ENCODE data around the gene TAF1C.

Gene TAF1C

GRCh38 chr16:84183911-84184591 lies 2.8 kb downstream of the TAF1C start:
- DNase-seq (ENCODE audit: low read depth): no peak

- DNase-seq (ENCODE audit: low read depth): no peak
Observed at GRCh38 chr16:84183572-84183875, 3.3 kb downstream of the TAF1C start.

- no peak for DNase-seq (ENCODE audit: low read depth)
Observed at GRCh38 chr16:84182680-84183571, 3.9 kb downstream of the TAF1C start.

GRCh38 chr16:84182104-84182503 lies 4.8 kb downstream of the TAF1C start:
- DNase-seq (ENCODE audit: low read depth): no peak

GRCh38 chr16:84181144-84181915 lies 5.5 kb downstream of the TAF1C start:
- DNase-seq (ENCODE audit: low read depth): no peak

GRCh38 chr16:84180519-84181140 lies 6.2 kb downstream of the TAF1C start:
- no peak for DNase-seq (ENCODE audit: low read depth)

GRCh38 chr16:84179612-84180320 lies 7.1 kb downstream of the TAF1C start:
- DNase-seq (ENCODE audit: low read depth): no peak

GRCh38 chr16:84178892-84179611 lies 7.8 kb downstream of the TAF1C start:
- no peak for DNase-seq (ENCODE audit: low read depth)

GRCh38 chr16:84178146-84178765 lies 8.6 kb downstream of the TAF1C start:
- no peak for DNase-seq (ENCODE audit: low read depth)

- no peak for DNase-seq (ENCODE audit: low read depth)
Observed at GRCh38 chr16:84177741-84178073, 9.2 kb downstream of the TAF1C start.

GRCh38 chr16:84176192-84177053 lies 10.4 kb downstream of the TAF1C start:
- DNase-seq (ENCODE audit: low read depth): no peak

GRCh38 chr16:84175350-84176081 lies 11.3 kb downstream of the TAF1C start:
- peak; percentile 47 for DNase-seq (ENCODE audit: low read depth)

GRCh38 chr16:84174396-84174795 lies 12.5 kb downstream of the TAF1C start:
- no peak for DNase-seq (ENCODE audit: low read depth)

GRCh38 chr16:84169765-84170310 lies 17.0 kb downstream of the TAF1C start:
- no peak for DNase-seq (ENCODE audit: low read depth)

GRCh38 chr16:84166796-84167695 lies 19.8 kb downstream of the TAF1C start:
- no peak for DNase-seq (ENCODE audit: low read depth)

GRCh38 chr16:84165746-84166145 lies 21.1 kb downstream of the TAF1C start:
- no peak for DNase-seq (ENCODE audit: low read depth)

GRCh38 chr16:84161801-84162200 lies 25.1 kb downstream of the TAF1C start:
- DNase-seq (ENCODE audit: low read depth): no peak

- DNase-seq (ENCODE audit: low read depth): no peak
Observed at GRCh38 chr16:84161037-84161436, 25.8 kb downstream of the TAF1C start.
